GM23248 (cell line): ENCODE data around the gene TRAM2.

Experiments
- EZH2 ChIP-seq: fragments of 200-600 bp; sonication (generic); IDR thresholded peaks from 2 replicates; pipeline ENCODE4 v1.6.1; 2018; ENCODE audit warnings: antibody characterized with exemption, mild to moderate bottlenecking; ENCODE audit not compliant: insufficient read depth, poor library complexity, severe bottlenecking
- EZH2phosphoT487 ChIP-seq: fragments of 200-600 bp; sonication (generic); IDR thresholded peaks from 2 replicates; pipeline ENCODE4 v1.6.1; 2018; ENCODE audit warnings: antibody characterized with exemption, moderate library complexity, mild to moderate bottlenecking, low read depth; ENCODE audit not compliant: insufficient read depth

DNA sequence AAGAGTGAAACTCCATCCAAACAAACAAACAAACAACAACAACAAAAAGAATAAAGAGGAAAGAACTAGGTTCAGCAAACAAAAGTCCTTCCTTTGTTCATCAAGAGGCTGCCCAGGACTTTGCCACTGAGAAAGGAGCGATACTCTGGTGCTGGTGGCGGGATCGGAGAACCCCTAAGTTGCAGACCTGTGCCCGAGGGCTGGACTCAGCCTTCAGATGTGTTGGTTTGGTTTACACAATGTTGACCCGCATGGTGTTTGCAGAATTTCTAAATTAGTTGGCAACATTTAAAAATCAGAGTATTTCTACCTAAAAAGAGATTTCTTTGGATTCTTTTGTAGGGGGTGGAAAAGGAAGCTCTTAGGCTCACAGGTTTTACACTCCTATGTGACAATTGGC lies 42.5 kb downstream of the TRAM2 start:
- TF ChIP-seq EZH2phosphoT487 (no peak), EZH2 (no peak)
